GM03348 (cell line): ENCODE measurements around the gene ROPN1.
A peak's percentile ranks its signal among the peaks of the same experiment; 100 is the strongest.

Experiments used
- DNase-seq: peaks from one replicate; pipeline ENCODE4 v3.0.0; 2012; ENCODE audit warnings: low spot score

ROPN1 gene

DNA sequence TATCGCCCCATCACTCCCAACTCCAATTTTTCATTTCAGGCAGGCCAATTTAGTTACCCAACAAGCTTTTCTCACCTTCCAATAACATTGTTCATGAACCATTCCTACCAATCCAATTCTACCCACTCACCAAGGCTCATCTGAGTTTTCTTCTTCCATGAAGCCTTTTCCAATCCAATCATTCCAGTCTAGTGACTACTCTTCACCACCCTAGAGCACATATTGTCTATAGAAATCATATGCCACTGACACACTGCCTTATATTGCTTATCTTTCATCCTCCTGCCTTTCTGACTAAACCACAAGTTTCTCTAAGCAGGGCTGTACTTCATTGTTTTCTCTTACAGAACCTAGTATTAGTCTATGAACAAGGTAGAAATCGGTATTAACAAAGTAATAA is 42.3 kb downstream of the ROPN1 start:
- peak; percentile 36 for DNase-seq

DNA sequence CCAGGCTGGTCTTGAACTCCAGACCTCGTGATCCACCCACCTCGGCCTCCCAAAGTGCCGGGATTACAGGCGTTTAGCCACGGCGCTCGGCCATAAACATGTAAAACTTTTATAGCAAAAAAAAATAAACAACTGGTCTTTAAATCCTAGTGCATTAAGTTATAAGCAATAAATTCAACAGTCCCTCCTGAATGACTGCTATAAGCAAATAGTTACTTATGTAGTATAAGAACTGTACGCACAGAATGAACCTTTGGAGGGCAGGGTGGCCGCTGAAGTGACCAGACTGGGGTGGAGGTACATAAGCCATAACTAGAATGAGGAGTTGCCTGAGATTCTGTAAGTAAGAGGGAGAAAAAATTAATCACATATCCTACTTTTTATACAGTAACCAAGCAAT is 43.5 kb downstream of the ROPN1 start:
- DNase-seq: no peak

DNA sequence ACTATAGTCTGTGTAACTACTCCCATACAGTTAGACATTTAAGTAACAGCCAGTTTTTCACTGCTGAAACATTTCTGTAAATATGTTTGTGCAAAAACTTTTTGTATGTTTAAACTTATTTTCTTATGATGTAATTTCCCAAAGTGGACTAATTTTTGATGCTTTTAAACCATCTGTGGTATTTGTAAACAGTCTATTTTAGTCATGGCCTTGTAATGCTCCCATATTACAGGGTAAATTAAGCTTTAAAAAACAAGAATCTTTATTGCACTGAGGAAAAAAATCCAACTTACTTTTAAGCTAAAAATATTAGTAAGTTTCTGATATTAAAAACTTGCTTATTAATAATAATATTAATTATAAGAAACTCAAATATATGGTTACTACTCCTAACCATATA is 44.4 kb downstream of the ROPN1 start:
- no peak for DNase-seq

DNA sequence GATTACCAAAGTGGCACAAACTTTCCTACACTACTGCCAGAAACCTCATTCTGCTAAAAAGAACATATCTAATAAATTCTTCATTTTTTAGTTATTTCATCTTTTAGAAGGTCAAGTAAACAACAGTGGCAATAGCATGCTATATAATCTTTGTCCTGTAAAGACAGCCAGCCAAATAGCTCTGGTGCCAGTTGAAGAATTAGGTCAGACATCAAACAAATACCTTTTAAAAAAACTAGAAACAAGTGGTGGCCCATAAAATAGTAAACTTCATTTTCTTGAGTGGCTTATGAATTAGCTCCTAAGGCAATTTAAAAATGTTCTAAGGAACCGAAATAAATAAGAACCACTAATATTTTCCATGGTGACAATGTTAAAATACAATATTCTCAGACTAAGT is 50.4 kb downstream of the ROPN1 start:
- DNase-seq: no peak

DNA sequence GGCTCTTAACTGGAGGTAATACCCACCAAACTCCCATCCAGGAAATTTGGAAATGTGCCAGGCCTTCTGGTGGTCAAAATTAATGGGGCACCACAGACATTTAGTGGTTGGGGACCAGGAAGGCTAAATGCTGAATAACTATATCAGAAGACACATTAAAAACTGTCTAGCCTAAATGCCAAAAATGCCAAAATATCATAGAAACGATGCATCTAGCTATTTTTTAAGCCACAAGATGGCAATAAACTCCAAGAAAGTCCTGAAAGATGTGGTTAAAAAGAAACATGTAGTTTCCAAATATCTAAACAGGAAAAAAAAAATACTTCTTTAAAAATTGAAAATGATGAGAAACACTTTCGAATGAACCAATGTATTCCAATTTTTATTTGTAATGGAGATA is 50.8 kb downstream of the ROPN1 start:
- DNase-seq: peak; percentile 8

DNA sequence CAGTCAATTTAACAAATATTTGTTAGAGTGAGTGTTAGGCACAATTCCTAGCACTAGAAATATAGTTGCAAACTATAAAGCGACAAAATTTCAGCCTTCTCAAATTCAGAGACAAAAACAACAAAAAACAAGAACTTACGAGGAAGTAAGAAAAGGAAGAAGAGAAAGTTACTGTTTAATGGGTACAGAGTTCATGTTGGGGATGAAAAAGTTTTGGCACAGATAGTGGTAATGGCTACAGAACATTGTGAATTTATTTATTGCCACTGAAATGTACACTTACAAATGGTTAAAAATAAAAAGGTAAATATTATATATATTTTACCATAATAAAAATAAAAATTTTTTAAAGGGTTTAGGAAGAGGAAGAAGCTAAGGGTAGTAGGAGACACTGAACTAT is 52.2 kb downstream of the ROPN1 start:
- DNase-seq: no peak

DNA sequence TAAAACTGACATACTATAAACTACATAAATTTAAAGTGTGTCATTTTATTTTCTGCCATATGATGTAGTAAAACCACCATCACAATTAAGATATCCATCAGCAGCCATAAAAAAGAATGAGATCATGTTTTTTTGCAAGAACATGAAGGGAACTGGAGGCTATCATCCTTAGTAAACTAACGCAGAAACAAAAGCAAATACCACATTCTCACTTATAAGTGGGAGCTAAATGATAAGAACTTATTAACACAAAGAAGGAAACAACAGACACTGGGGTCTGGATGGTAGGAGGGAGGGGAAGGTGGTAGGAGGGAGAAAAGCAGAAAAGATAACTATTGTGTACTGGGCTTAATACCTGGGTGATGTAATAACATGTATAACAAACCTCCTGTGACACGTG is 55.5 kb downstream of the ROPN1 start:
- no peak for DNase-seq

DNA sequence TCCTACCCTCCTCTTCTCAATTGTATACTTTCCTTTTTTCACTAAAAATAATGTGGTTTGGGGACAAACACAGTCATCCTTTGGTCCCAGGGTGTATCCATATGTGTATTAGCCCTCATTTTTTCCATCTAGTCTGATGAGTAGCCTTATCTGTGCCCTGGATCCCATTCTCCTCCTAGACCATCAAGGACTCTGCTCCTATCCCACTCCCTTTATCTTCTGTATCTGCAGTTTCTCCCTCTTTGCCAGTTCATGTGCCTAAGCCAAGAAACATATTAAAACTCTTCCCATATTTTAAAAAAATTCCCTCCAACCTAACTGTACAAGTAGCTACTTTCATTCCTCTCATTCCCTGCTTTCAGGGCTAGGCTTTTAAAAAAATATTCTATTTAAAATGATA is 56.1 kb downstream of the ROPN1 start:
- no peak for DNase-seq

DNA sequence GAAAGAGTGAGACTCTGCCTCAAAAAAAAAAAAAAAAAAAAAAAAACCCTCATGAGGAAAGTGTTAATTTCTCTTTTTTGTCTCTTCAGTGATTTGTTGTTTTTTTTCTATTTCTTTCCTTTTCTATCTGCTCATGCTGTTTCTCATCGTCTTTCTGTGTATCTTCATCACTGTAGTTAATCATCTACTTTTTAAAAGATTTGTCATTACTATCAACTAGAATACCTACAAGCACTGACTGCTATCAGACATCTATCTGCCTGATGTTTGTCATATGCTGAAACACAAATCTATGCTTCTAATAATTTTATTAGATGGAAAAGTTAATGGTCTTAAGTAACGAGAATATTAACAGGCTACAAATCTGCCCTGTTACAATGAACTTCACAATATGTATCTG is 57.7 kb downstream of the ROPN1 start:
- no peak for DNase-seq

DNA sequence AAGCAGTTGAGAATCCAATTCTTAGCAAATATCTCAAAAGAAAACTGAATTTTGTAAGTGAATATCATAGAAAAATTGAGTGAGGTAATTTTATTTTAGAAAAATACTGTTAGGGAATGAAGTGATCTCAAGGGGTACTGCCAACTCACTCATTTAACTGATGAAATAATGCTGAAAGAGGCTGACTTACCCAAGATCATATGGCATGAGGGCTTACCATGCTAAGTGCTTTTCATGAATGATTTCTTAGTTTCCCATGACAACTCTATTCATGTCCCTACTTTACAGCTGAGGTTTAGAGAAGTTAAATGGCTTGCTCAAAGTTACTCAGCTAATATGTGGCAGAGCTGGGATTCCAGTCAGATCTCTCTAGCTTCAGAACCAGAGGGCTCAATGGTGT is 61.5 kb downstream of the ROPN1 start:
- DNase-seq: no peak

DNA sequence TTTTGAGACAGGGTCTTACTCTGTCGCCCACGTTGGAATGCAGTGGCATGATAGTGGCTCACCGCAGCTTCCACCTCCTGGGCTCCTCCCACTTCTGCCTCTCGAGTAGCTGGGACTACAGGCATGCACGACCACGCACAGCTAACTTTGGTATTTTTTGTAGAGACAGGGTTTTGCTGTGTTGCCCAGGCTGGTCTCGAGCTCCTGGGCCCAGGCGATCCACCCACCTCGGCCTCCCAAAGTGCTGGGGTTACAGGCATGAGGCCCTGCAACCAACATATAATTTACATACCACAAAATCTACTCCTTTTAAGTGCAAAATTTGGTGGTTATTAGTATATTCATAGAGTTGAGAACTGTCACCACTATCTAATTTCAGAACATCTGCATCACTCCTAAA is 62.6 kb downstream of the ROPN1 start:
- no peak for DNase-seq

DNA sequence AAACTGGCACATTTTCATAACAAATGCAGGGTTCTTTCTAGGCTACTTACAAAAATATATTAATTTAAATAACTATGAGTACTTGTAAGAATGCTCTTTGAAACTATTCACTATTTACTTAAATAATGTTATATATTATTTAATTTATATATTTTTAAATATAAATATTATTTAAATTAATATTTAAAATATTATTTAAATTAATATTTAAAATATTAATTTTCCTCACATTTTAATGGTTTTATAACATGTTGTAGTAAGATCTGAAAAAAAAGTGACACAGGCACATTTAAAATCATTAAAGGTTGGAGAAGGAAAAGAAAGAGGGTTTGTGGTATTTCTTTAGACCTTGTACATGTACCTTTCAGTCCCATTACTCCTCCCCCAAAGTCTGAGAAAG is 65.5 kb downstream of the ROPN1 start:
- no peak for DNase-seq

DNA sequence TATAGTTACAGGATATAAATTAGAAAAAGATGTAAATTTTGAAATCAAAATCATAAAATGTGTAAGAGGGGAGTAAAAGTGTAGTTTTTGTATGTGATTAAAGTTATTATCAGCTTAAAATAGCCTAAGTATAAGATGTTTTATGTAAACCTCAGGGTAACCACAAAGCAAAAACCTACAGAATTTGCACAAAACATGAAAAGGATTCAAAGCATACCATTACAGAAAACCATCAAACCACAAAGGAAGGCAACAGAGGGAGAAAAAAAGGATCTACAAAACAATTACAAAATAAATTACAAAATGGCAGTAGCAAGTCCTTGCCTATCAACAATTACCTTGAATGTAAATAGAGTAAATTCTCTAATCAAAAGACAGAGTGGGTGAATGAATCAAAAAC is 71.1 kb downstream of the ROPN1 start:
- DNase-seq: no peak

DNA sequence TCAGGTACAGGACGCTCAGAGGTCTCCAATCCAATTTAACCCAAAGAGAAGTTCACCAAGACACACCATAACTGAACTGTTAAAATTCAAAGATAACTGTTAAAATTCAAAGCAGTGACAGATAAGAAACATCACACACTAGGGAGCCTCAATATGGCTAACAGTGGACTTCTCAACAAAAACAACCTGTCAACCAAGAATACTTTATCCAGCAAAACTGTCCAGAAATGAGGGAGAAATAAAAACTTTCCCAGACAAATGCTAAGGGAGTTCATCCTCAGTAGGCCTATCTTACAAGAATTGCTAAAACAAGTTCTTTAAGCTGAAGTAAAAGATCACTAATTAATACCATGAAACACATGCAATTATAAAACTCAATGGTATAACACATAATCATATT is 71.5 kb downstream of the ROPN1 start:
- DNase-seq: no peak

DNA sequence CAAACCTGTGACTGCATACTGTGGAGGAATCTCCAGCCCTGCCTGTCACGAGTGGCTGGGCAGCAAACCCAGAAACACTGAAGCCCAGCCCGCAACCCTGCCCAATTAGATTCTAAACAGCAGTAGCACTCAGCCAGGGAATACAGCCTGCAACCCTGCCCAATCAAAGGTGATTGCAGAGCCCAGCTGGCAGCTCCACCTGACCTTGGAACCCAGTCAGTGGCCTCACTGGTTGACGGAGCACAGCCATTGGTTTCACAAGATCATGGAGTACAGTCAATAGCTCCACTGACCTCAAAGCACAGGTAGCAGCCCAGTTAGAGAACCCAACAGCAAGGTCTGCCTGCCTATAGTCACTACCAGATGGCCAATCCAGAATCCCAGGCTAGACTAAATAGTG is 72.6 kb downstream of the ROPN1 start:
- DNase-seq: no peak
